Measurements from ENCODE around the gene RPS6KB2.
"Not testable (repeated sequence)": the region's sequence is repeated elsewhere in the genome, so short reads cannot be mapped to it uniquely, and the experiment has no call there.

The RPS6KB2 gene

DNA sequence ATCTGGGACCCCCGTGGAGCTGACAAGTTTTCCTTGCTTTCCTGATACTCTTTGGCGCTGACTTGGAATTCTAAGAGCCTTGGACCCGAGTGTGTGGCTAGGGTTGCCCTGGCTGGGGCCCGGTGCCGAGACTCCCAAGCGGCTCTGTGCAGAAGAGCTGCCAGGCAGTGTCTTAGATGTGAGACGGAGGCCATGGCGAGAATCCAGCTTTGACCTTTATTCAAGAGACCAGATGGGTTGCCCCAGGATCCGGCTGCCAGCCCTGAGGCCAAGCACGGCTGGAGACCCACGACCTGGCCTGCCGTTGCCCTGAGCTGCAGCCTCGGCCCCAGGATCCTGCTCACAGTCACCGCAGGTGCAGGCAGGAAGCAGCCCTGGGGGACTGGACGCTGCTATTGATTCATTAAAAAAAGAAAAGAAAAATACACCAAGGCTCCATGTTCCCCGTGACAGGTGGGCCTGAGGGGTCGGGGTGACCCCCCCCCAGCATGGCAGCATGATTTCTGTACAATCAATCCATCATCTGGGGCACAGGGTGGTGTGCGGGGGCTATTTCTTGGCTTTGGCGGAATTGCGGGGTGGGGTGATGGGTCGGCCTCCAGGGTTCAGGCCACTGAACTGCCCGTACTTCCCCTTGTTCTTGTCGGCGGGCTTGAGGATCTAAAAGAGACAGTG lies 30.2 kb upstream of the RPS6KB2 start:
- no peak for DNase-seq (ENCODE audit: low read depth)

GRCh38 chr11:67398661-67399563 lies 29.4 kb upstream of the RPS6KB2 start:
- DNase-seq (ENCODE audit: low read depth): no peak

DNA sequence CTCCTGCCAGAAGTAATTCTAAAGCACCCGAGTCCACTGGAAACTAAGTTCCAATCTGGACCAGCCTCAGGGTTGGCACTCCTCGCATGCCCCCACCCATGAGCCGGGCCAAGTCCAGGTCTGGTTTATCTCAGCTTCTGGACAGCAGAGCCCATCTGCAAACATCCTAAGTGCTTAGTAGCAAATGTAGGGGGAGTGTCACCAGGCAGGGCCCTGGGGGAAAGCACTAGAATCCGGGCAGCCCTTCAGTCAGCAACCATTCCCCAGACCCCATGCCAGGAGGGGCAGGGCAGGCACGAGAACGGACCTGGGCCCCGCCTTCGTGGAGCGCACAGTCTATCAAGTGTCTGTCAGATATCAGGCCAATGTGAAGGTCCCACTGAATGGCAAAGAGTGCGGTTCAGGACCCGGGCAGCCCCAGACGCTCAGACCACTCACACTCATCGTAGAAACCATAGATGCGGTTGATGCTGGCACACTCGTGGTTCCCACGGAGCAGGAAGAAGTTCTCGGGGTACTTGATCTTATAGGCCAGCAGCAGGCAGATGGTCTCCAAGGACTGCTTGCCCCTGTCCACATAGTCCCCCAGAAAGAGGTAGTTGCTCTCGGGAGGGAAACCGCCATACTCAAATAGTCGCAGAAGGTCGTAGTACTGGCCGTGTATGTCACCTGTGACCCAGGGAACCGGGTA lies 27.9 kb upstream of the RPS6KB2 start:
- DNase-seq (ENCODE audit: low read depth): no peak

- DNase-seq (ENCODE audit: low read depth): no peak
Observed at GRCh38 chr11:67400942-67401494, 27.3 kb upstream of the RPS6KB2 start.

DNA sequence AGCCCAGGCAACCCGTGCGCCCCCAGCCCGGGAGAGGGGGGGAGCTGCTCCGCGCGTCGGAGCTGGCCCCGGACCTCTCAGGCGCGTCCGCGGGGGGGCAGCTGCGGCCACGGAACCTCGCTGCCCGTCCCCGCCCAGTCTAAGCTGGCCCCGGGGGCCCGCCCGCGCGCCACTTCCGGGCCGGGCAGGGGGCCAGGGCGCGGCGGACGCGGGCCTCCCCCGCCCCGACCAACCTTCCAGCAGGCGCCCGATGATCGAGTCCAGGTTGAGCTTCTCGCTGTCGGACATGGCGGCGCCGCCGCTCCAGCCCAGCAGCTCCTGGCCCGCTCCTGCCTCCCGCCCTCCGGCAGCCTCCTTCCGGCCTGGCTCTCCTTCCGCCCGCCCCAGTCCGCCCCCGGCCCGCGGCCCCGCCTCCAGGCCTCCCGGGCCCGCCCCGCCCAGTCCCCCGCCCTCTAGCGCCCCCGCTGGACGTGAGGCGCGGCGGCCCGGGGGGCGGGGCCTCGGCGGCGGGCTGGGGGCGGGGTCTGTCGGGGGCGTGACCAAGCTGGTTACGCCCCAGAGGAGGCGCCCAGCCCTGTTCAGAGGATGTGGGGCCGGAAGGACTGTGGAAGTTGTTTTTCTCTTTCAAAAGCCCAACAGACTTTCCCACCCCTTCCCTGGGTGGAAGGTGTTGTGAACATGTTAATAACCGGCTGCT lies 26.7 kb upstream of the RPS6KB2 start, which contains the start of gene PPP1CA:
Gene PPP1CA (minus strand): TSS at position 364 of the 697 bp plus-strand sequence. CDS start 76 bp downstream, at position 288.
- DNase-seq (ENCODE audit: low read depth): no peak

DNA sequence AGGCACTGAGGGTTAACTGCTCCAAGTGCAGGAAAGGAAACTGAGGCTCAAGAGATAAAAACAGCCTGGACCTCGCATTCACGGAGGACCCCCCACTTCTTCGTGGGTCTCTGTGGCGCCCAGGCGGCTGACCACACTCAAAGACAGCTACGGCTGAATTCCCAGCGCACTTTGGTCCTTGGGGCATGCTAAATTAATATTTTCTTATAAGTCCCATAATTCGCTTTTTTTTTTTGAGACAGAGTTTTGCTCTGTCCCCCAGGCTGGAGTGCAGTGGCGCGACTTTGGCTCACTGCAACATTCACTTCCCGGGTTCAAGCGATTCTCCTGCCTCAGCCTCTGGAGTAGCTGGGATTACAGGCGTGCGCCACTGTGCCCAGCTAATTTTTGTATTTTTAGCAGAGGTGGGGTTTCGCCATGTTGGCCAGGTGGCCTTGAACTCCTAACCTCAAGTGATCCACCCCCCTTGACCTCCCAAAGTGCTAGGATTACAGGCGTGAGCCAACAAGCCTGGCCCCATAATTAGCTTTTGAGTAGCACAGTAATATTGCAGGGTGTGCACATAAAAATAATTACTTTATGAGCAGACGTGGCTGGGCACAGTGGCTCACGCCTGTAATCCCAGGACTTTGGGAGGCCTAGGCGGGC lies 26.0 kb upstream of the RPS6KB2 start:
- not testable (repeated sequence) for DNase-seq (ENCODE audit: low read depth)

DNA sequence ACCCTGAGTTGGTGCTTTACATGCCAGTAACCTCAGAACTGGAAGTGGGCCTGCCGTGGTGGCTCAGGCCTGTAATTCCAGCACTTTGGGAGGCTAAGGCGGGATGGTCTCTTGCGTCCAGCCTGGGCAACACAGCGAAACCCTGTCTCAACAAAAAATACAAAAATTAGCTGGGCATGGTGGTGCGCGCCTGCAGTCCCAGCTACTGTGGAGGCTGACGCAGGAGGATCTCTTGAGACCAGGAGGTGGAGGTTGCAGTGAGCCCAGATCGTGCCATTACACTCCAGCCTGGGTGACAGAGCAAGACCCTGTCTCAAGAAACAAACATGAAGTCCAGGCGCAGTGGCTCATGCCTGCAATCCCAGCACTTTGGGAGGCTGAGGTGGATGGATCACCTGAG lies 25.2 kb upstream of the RPS6KB2 start:
- not testable (repeated sequence) for DNase-seq (ENCODE audit: low read depth)

- DNase-seq (ENCODE audit: low read depth): no peak
Observed at GRCh38 chr11:67404515-67405195, 23.6 kb upstream of the RPS6KB2 start.

GRCh38 chr11:67405196-67405567 lies 23.1 kb upstream of the RPS6KB2 start:
- DNase-seq (ENCODE audit: low read depth): no peak

DNA sequence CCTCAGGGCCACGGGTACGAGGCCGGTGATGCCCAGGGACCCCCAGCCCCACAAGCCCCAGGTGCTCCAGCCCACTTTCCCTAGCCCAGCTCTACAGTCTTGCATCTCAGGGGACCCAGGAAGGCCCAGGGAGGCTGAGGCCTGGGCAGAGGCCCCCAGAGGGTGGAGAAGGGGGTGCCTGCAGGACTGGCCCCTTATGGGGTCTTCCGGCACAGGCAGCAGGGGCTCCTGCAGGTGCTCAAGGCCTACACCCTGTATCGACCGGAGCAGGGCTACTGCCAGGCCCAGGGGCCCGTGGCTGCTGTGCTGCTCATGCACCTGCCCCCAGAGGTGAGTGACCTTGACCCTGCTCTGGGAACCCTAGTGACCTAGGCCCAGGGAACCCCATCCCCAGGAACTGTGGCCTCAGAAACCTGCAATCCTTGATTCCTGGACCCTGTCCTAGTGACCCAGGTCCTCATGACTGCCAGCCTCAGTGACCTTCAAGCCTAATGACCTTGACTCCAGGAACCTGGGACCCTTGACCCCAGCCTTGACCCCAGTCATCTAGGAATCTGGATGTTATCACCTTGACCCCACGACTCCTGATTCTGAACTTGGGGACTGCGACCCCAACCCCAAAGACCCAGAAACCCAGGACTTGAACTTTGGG lies 22.5 kb upstream of the RPS6KB2 start:
- no peak for DNase-seq (ENCODE audit: low read depth)

DNA sequence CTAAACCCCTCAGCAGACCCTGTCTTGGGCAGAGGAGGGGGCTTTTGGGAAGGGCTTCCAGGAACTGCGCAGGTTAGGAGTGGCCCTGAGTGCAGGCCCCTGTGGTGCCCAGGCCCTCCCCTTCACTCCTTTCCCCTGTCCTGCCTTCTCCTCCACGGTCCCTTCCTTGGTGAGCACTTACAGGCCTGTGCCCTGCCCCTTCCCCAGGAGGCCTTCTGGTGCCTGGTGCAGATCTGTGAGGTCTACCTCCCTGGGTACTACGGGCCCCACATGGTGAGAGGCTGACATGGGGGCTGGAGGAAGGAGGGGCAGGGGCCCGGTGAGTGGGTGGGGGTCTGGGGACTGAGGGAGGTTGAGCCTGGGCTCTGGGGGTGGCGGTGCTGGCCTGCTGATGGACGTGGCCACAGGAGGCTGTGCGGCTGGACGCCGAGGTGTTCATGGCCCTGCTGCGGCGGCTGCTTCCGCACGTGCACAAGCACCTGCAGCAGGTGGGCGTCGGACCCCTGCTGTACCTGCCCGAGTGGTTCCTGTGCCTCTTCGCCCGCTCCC lies 21.8 kb upstream of the RPS6KB2 start:
- no peak for DNase-seq (ENCODE audit: low read depth)

DNA sequence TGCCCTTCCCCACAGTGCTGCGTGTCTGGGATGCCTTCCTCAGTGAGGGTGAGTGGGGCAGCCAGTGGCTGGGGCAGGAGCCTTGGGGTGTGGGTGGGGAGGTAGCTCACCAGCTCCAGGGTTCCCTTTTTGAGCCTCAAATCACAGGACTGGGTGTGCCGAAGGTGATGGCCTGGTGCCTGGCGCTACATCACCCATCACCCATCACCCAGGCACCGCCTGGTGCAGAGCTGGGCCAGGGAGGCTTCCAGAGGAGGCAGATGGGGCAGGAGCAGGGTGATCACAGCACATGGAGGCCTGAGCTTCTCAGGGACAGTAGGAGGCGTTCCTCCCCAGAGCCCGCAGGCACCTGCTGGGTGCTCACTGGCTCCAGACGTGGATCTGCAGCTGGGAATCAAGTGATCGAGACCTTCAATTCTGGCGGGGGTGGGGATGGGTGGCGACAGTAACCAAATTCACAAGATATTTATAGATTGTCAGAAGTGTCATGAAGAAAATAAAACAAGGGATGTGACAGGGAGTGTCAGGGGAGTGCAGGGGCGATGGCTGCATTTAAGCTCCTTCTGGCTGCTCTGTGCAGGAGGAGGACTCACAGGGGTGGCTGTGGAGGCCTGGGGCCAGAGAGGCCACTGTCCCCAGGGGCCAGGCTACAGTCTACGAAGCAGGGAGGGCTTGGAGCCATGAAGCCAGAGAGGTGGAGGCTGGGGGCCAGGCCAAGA lies 21.2 kb upstream of the RPS6KB2 start:
- DNase-seq (ENCODE audit: low read depth): no peak

- DNase-seq (ENCODE audit: low read depth): no peak
Observed at GRCh38 chr11:67407688-67408163, 20.6 kb upstream of the RPS6KB2 start.

- no peak for DNase-seq (ENCODE audit: low read depth)
Observed at GRCh38 chr11:67408437-67409200, 19.7 kb upstream of the RPS6KB2 start.

- no peak for DNase-seq (ENCODE audit: low read depth)
Observed at GRCh38 chr11:67409261-67409666, 19.0 kb upstream of the RPS6KB2 start.

DNA sequence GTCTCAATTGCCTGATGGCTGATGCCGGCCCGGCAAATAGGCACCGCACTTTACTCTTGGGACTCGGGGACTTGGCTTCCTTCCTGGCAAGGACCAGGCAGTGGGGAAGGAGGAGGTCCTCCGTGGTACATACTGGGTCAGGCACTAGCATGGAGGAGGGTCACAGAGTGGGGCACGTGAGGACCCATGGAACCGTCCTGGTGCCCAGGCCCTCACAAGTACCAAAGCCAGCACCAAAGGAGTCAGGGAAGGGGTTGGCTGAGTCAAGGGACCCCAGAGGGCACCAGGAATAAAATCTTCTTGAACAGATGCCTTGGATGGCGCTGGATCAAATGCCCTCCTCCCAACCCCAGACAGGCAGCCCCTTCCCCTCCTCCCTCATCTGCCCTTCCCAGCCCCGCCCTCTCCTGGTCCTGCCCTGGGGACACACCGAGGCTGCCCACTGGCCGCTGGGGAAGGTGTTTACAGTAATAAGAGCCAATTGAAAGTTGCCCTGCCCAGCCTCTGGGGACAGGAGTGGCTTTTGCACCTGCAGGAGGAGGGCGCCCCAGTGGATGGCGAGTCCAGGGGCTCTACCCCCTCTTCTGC lies 18.4 kb upstream of the RPS6KB2 start:
- no peak for DNase-seq (ENCODE audit: low read depth)

GRCh38 chr11:67410369-67410831 lies 17.9 kb upstream of the RPS6KB2 start:
- no peak for DNase-seq (ENCODE audit: low read depth)

Measured in HS-27A (cell line).